Measurements from ENCODE around the gene SPN.
"Not testable (repeated sequence)": the region's sequence is repeated elsewhere in the genome, so short reads cannot be mapped to it uniquely, and the experiment has no call there.

Gene SPN

GRCh38 chr16:29680180-29680598 is 17.1 kb downstream of the SPN start:
- DNase-seq: no peak

GRCh38 chr16:29683543-29684090 is 20.6 kb downstream of the SPN start:
- no peak for DNase-seq

- no peak for DNase-seq
Measured at GRCh38 chr16:29684679-29685078, 21.6 kb downstream of the SPN start.

DNA sequence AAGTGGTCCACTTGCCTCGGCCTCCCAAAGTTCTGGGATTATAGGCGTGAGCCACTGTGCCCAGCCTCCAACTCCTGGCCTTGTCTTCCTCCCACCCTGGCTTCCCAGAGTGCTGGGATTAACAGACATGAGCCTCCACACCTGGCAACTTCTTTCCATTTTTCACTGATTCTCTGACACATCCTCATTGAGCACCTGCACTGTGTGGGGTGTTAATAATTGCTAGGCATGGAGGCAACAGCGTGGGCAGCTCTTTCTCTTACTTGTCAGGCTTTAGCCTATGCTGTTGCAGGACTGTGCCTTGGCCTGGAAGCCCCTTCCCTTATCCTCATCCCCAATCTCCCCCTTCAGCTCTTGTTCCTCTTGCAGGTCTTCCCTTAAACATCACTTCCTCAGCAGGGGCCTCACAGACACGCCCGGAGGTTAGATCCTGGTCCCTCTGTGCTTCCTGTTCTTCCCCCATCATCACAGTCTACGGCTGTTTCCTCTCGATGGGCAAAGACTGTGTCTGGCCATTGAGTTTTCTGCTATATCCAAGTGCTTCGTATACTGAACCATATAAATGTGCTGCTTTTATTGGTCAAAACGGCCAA is 23.8 kb downstream of the SPN start:
- no peak for DNase-seq

DNA sequence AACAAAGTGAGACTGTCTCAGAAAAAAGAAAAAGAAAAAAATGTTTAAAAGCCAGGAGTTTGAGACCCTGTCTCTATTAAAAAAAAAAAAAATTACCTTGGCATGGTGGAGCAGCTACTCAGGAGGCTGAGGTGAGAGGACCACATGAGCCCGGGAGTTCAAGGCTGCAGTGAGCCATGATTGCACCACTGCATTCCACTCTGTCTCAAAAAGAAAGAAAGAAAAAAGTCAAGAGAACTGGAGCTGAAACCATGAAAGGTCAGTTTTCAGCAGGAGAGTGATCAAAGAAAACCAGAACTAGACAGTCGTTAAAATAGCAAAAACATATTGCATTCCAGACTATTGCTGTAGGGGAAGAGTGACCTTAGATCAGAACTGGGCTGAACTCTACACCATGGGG is 24.7 kb downstream of the SPN start:
- no peak for DNase-seq

DNA sequence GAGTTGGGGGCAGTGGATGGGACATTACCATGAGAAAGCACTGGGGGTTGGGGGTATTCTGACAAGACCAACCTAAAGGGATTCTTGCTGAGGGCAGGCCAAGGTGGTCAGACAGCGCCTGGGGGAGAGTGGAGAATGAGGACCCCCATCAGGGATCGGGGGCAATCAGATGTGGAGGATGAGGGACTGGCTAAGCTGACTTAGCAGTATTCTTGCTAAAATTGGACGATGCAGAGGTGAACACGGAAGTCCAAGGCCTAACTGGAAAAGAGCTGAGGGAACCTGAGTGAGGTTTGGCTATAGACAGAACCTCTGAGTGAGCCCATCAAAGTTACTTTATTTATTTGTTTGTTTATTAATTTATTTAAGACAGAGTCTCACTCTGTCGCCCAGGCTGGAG is 25.1 kb downstream of the SPN start:
- DNase-seq: no peak

GRCh38 chr16:29689490-29690351 is 26.7 kb downstream of the SPN start:
- not testable (repeated sequence) for DNase-seq

DNA sequence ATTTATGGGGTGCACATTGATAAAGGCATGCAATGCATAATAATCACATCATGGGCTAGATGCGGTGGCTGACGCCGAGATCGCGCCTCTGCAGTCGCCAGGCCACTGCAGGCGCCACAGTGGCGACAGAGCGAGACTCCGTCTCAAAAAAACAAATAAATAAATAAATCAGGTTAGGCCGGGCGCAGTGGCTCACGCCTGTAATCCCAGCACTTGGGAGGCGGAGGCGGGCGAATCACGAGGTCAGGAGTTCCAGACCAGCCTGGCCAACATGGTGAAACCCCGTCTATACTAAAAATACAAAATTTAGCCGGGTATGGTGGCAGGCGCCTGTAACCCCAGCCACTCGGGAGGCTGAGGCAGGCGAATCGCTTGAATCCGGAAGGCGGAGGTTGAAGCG is 29.6 kb downstream of the SPN start:
- DNase-seq: not testable (repeated sequence)

DNA sequence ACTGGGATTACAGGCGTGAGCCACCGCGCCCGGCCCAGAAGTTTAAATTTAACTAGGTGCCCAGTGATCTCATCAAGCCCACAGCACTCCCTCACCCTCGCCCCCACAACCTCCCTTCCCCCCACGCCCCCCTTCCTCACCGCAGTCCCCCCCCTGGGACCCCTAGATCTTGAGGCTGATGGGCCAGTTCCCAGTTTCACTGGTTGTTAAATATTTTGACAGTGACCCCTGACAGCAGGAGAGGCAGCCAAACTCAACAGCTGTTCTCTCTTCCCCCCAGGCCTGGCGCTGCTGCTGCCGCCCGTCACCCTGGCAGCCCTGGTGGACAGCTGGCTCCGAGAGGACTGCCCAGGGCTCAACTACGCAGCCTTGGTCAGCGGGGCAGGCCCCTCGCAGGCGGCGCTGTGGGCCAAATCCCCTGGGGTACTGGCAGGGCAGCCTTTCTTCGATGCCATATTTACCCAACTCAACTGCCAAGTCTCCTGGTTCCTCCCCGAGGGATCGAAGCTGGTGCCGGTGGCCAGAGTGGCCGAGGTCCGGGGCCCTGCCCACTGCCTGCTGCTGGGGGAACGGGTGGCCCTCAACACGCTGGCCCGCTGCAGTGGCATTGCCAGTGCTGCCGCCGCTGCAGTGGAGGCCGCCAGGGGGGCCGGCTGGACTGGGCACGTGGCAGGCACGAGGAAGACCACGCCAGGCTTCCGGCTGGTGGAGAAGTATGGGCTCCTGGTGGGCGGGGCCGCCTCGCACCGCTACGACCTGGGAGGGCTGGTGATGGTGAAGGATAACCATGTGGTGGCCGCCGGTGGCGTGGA is 31.5 kb downstream of the SPN start:
- no peak for DNase-seq

- DNase-seq: not testable (repeated sequence)
Measured at GRCh38 chr16:29695675-29696074, 32.6 kb downstream of the SPN start.

DNA sequence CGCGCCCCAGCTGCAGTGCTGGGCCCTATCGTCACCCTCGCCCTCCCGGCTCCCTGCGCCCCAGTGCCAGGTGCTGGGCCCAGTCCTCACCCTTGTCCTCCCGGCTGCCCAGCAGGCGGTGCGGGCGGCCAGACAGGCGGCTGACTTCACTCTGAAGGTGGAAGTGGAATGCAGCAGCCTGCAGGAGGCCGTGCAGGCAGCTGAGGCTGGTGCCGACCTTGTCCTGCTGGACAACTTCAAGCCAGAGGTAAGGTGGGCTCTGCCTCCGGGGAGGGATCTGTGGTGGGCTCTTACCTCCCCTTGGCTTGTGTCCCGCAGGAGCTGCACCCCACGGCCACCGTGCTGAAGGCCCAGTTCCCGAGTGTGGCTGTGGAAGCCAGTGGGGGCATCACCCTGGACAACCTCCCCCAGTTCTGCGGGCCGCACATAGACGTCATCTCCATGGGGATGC is 33.9 kb downstream of the SPN start:
- DNase-seq: no peak

DNA sequence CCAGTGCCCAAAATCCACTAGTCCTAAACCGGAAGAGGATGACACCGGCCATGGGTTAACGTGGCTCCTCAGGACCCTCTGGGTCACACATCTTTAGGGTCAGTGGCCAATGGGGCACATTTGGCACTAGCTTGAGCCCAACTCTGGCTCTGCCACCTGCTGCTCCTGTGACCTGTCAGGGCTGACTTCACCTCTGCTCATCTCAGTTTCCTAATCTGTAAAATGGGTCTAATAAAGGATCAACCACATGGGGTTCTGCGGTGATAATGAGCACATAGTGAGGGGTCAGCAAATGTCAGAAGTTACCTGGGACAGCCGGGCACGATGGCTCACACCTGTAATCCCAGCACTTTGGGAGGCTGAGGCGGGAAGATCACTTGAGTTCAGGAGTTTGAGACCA is 34.3 kb downstream of the SPN start:
- DNase-seq: no peak

GRCh38 chr16:29698042-29698441 is 35.0 kb downstream of the SPN start:
- DNase-seq: no peak

- DNase-seq: no peak
Measured at GRCh38 chr16:29698484-29699323, 35.7 kb downstream of the SPN start.

- no peak for DNase-seq
Measured at GRCh38 chr16:29699324-29700219, 36.5 kb downstream of the SPN start.

DNA sequence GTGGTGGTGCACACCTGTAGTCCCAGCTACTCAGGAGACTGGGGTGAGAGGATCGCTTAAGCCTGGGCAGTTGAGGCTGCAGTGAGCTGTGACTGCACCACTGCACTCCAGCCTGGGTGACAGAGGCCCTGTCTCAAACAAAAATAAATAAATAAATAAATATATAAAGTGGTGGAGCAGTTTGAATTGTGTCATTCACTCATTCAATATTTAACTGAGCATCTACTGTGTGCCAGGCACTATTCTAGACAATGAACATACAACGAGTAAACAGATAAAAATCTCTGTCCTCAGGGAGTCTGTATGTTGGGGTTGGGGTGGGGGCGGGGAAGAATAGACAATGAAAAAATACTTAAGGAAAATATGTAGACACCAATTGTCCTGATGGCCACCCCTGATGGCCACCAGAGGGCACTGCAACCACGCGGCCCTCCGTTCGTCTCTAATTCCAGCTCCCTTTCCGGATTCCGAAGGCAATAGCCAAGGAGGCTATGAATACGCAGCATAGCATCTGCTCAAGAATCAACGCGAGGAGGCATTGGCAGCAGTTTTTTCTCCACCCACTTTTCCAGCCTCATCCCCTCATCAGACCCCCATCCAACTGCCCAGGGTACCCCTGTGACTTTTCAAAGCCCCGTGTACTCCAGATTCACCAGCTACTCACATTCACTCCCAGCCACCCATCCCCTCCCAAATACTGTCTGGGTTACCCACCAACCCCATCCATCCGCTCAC is 37.4 kb downstream of the SPN start:
- DNase-seq: peak; percentile 85

GRCh38 chr16:29701214-29701555 is 38.1 kb downstream of the SPN start:
- no peak for DNase-seq

DNA sequence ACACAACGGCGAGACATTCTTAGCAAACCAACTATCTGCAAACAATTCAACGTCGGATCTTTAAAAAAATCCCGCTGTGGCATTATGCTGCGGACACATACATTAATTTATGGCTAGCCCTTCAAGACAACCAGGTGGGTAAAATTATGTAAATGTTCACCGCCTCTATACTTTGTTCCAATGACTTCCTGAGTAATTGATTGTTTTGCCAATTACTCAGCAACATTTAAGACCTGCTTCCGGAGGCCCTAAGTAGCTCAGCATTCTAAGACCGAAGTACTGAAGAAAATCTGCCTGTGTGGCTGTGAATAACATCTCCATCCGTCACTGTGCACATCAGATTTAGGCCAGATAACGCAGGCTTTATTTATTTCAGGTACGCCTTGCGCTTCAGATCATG is 39.2 kb downstream of the SPN start:
- DNase-seq: peak; percentile 46

DNA sequence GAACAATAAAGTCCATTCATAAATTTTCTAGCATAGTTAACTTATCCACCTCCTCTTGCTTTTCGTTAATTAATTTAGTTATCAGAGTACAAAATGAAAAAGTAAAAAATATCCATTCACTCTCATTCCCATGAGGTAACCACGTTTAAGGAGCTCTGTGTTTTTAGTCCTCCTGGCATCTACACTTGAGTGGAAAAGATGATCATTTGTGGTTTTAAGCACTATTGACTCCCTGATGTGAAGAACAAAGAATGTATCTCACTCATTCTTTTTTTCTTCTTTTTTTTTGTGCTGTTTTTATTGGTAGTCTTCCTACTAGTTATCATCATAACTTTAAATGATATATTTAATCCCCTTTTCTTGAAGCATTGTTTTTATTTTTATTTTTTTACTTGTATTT is 42.0 kb downstream of the SPN start:
- DNase-seq: no peak

DNA sequence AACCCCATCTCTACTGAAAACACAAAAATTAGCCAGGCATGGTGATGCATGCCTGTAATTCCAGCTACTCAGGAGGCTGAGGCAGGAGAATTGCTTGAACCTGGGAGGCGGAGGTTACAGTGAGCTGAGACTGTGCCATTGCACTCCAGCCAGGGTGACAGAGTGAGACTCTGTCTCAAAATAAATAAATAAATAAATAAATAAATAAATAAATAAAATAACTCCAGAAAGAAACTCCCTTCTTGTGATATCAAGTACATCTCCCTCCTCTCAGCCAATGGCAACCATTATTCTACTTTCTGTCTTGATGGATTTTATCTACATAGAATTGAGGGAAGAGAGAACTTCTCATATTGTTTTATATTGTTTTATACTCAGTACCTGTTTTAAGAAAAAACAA is 44.1 kb downstream of the SPN start:
- DNase-seq: not testable (repeated sequence)

All from NCI-H146 (cell line).